HepG2 (cell line): Measurements from ENCODE around the gene IL16. TPM values are rescaled to one million over a fixed set of nuclear protein-coding genes. Genes with fewer than 3 reads are reported as not detected.

Experiments used
- CTCF ChIP-seq: sonication (generic); formaldehyde crosslinking; IDR thresholded peaks from 2 replicates; pipeline ENCODE4 v1.5.0; 2020; ENCODE audit warnings: mild to moderate bottlenecking, missing genetic modification reagents, moderate library complexity
- GATAD1 ChIP-seq: IDR thresholded peaks from 2 replicates; pipeline ENCODE4 v1.6.1; 2016; ENCODE audit warnings: missing genetic modification reagents, missing compliant biosample characterization
- JUND ChIP-seq: sonication (generic); formaldehyde crosslinking; IDR thresholded peaks from 2 replicates; pipeline ENCODE4 v1.8.0; 2022; ENCODE audit warnings: mild to moderate bottlenecking, missing genetic modification reagents
- MAFF ChIP-seq: IDR thresholded peaks from 2 replicates; pipeline ENCODE4 v1.6.1; 2011; ENCODE audit warnings: low read depth, low read length, improper control_type of control experiment
- MTF1 ChIP-seq: sonication (generic); formaldehyde crosslinking; IDR thresholded peaks from 2 replicates; pipeline ENCODE4 v1.5.0; 2020; ENCODE audit warnings: missing genetic modification reagents
- PAWR ChIP-seq: sonication (generic); formaldehyde crosslinking; IDR thresholded peaks from 2 replicates; pipeline ENCODE4 v1.4.0; 2020; ENCODE audit warnings: missing genetic modification reagents, mild to moderate bottlenecking, borderline replicate concordance
- PCBP2 ChIP-seq: fragments of 200-400 bp; formaldehyde crosslinking; optimal IDR thresholded peaks from 2 replicates; pipeline ENCODE3; 2018; ENCODE audit warnings: low read length, low read depth; ENCODE audit not compliant: poor library complexity, severe bottlenecking
- PRMT3 ChIP-seq: sonication (generic); formaldehyde crosslinking; IDR thresholded peaks from 2 replicates; pipeline ENCODE4 v1.8.1; 2022; ENCODE audit warnings: low read depth, mild to moderate bottlenecking, moderate library complexity, missing genetic modification reagents, borderline replicate concordance
- RERE ChIP-seq: IDR thresholded peaks from 2 replicates; pipeline ENCODE4 v1.6.1; 2016; ENCODE audit warnings: low read depth, missing genetic modification reagents, missing compliant biosample characterization
- SMARCC2 ChIP-seq: fragments of 450-650 bp; IDR thresholded peaks from 2 replicates; pipeline ENCODE4 v1.6.1; 2017; ENCODE audit warnings: antibody characterized with exemption, mild to moderate bottlenecking
- TAF15 ChIP-seq: fragments of 200-400 bp; formaldehyde crosslinking; IDR thresholded peaks from one replicate; pipeline ENCODE4 v1.6.1; 2018; ENCODE audit warnings: mild to moderate bottlenecking, low read depth, low read length; ENCODE audit not compliant: poor library complexity, severe bottlenecking
- ZNF451 ChIP-seq: sonication (generic); formaldehyde crosslinking; IDR thresholded peaks from 2 replicates; pipeline ENCODE4 v1.5.0; 2020; ENCODE audit warnings: mild to moderate bottlenecking, missing genetic modification reagents
- ZNF646 ChIP-seq: sonication (generic); formaldehyde crosslinking; IDR thresholded peaks from 2 replicates; pipeline ENCODE4 v1.9.0; 2021; ENCODE audit warnings: mild to moderate bottlenecking, missing genetic modification reagents
- ZSCAN30 ChIP-seq: sonication (generic); formaldehyde crosslinking; IDR thresholded peaks from 2 replicates; pipeline ENCODE4 v1.5.0; 2020; ENCODE audit warnings: mild to moderate bottlenecking, missing genetic modification reagents
- polyA plus RNA-seq, 8 experiments: library from polyadenylated mRNA; depleted of rRNA in 3 of 8; stranded (reverse) in 7 of 8; unstranded in 1 of 8; fragments of >200 nt; fragmentation: Illumina TruSeq in 4 of 8; extraction: Trizol in 4 of 8; gene quantifications; 2 replicates each; pipeline versions ENCODE4 v1.2.1 to v1.2.3, GENCODE V29; 2011 to 2016; ENCODE audit warnings: low read depth in 4 of 8, missing spikeins in 1 of 8, mixed read lengths in 1 of 8; ENCODE audit not compliant: insufficient read depth in 1 of 8
- total RNA-seq, 5 experiments: library from RNA; depleted of rRNA; stranded (reverse); fragments of >200 nt; fragmentation: Illumina TruSeq; extraction: Trizol; gene quantifications; 2 replicates each; pipeline ENCODE4 v1.2.3, GENCODE V29; 2016; ENCODE audit warnings: low read depth in 1 of 5

IL16 gene
- total and polyA plus RNA-seq, 2 of the 13 experiments (the other 11 are each of a cell fraction or from before 2014, with no cell fraction given) = 0.03 TPM; not detected in 1

- TF ChIP-seq ZNF451 (CRISPR knock-in tag) = no peak; the same call in 1 of the 2 replicates
- no peak for TF ChIP-seq MAFF
- no peak for TF ChIP-seq JUND (CRISPR knock-in tag)
- no peak for TF ChIP-seq MTF1 (CRISPR knock-in tag)
- TF ChIP-seq GATAD1 = no peak; the same call in 1 of the 2 replicates
- TF ChIP-seq PRMT3 (CRISPR knock-in tag) = no peak
- TF ChIP-seq TAF15 = no peak
- no peak for TF ChIP-seq SMARCC2
- no peak for TF ChIP-seq CTCF (CRISPR knock-in tag)
- no peak for TF ChIP-seq PAWR (CRISPR knock-in tag)
- no peak for TF ChIP-seq ZSCAN30 (CRISPR knock-in tag)
- no peak for TF ChIP-seq ZNF646
- no peak for TF ChIP-seq RERE
- TF ChIP-seq PCBP2 = no peak
Measured at GRCh38 chr15:81323944-81324881, 127.5 kb downstream of the IL16 start, which contains the start of gene STARD5 (continued).
